NCI-H345 treated with DMSO at 0.1 percent for 48 hours (cell line): ENCODE data around the gene ZNF493.

Experiments
- DNase-seq: peaks from one replicate; lab custom pipeline; 2025; ENCODE audit not compliant: unreplicated experiment; lab: John Stamatoyannopoulos, UW

Gene ZNF493

GRCh38 chr19:21396893-21397572, at the start of gene ZNF493:
Gene ZNF493 (plus strand): TSS chr19:21397133. CDS start chr19:21397238, 105 bp downstream.
- peak; percentile 86 for DNase-seq

GRCh38 chr19:21352830-21353229, 44.1 kb upstream of the ZNF493 start:
- DNase-seq = no peak

- DNase-seq = peak; percentile 62
Observed at GRCh38 chr19:21358768-21359451, 38.0 kb upstream of the ZNF493 start, which contains the start of gene ZNF738. Gene ZNF738 (plus strand): TSS chr19:21359000. CDS start chr19:21359141, 141 bp downstream.

- DNase-seq = no peak
Observed at GRCh38 chr19:21362291-21362690, 34.6 kb upstream of the ZNF493 start.

GRCh38 chr19:21383980-21384582, 12.9 kb upstream of the ZNF493 start:
- no peak for DNase-seq

- DNase-seq = no peak
Observed at GRCh38 chr19:21396121-21396520, 812 bp upstream of the ZNF493 start.

- DNase-seq = no peak
Observed at GRCh38 chr19:21398851-21399250, 1.9 kb downstream of the ZNF493 start.

GRCh38 chr19:21402303-21402985, 5.5 kb downstream of the ZNF493 start:
- DNase-seq = no peak

GRCh38 chr19:21410166-21410565, 13.2 kb downstream of the ZNF493 start:
- DNase-seq = no peak

- no peak for DNase-seq
Observed at GRCh38 chr19:21422244-21422643, 25.3 kb downstream of the ZNF493 start.

GRCh38 chr19:21423057-21424041, 26.4 kb downstream of the ZNF493 start:
- DNase-seq = no peak

GRCh38 chr19:21430675-21431074, 33.7 kb downstream of the ZNF493 start:
- no peak for DNase-seq

GRCh38 chr19:21432590-21432989, 35.7 kb downstream of the ZNF493 start:
- no peak for DNase-seq

GRCh38 chr19:21434516-21434915, 37.6 kb downstream of the ZNF493 start:
- DNase-seq = no peak

GRCh38 chr19:21434967-21435544, 38.1 kb downstream of the ZNF493 start:
- DNase-seq = no peak

GRCh38 chr19:21439201-21439751, 42.3 kb downstream of the ZNF493 start:
- DNase-seq = no peak

GRCh38 chr19:21440321-21440720, 43.4 kb downstream of the ZNF493 start:
- DNase-seq = no peak

GRCh38 chr19:21451187-21451586, 54.3 kb downstream of the ZNF493 start:
- DNase-seq = no peak

GRCh38 chr19:21454901-21455300, 58.0 kb downstream of the ZNF493 start:
- DNase-seq = no peak

GRCh38 chr19:21460686-21461085, 63.8 kb downstream of the ZNF493 start:
- no peak for DNase-seq
